GM21737 (cell line): Measurements from ENCODE around the gene C9orf78.
"Not testable (repeated sequence)": the region's sequence is repeated elsewhere in the genome, so short reads cannot be mapped to it uniquely, and the experiment has no call there.

ENCODE experiments used
- ATAC-seq: cut with Tn5 transposase; IDR thresholded peaks from one replicate; pipeline ENCODE4 v1.9.1; 2021; ENCODE audit warnings: mild to moderate bottlenecking, moderate library complexity; ENCODE audit not compliant: unreplicated experiment

C9orf78 gene

GRCh38 chr9:129813661-129814060 is 21.4 kb downstream of the C9orf78 start:
- no peak for ATAC-seq

- no peak for ATAC-seq
Measured at GRCh38 chr9:129812385-129812784, 22.7 kb downstream of the C9orf78 start.

GRCh38 chr9:129811967-129812363 is 23.1 kb downstream of the C9orf78 start:
- ATAC-seq: no peak

GRCh38 chr9:129810788-129811187 is 24.3 kb downstream of the C9orf78 start:
- no peak for ATAC-seq

- ATAC-seq: no peak
Measured at GRCh38 chr9:129810116-129810515, 25.0 kb downstream of the C9orf78 start.

GRCh38 chr9:129809346-129809745 is 25.7 kb downstream of the C9orf78 start:
- ATAC-seq: no peak

GRCh38 chr9:129806061-129806460 is 29.0 kb downstream of the C9orf78 start:
- ATAC-seq: no peak

- ATAC-seq: peak; percentile 15
Measured at GRCh38 chr9:129803676-129804060, 31.4 kb downstream of the C9orf78 start.

- ATAC-seq: peak; percentile 91
Measured at GRCh38 chr9:129802833-129803675, 32.0 kb downstream of the C9orf78 start, which contains the start of gene TOR1B. TOR1B (plus strand) TSS chr9:129803184; CDS start chr9:129803213, 29 bp downstream.

- ATAC-seq: no peak
Measured at GRCh38 chr9:129801504-129801903, 33.6 kb downstream of the C9orf78 start.

GRCh38 chr9:129798973-129799372 is 36.1 kb downstream of the C9orf78 start:
- no peak for ATAC-seq

- not testable (repeated sequence) for ATAC-seq
Measured at GRCh38 chr9:129796029-129796428, 39.0 kb downstream of the C9orf78 start.

GRCh38 chr9:129794549-129794948 is 40.5 kb downstream of the C9orf78 start:
- no peak for ATAC-seq

GRCh38 chr9:129786481-129786880 is 48.6 kb downstream of the C9orf78 start:
- no peak for ATAC-seq

GRCh38 chr9:129785866-129786265 is 49.2 kb downstream of the C9orf78 start:
- no peak for ATAC-seq

GRCh38 chr9:129784970-129785369 is 50.1 kb downstream of the C9orf78 start:
- ATAC-seq: not testable (repeated sequence)

- no peak for ATAC-seq
Measured at GRCh38 chr9:129783516-129784361, 51.3 kb downstream of the C9orf78 start.

GRCh38 chr9:129781981-129782380 is 53.1 kb downstream of the C9orf78 start:
- ATAC-seq: no peak

GRCh38 chr9:129781131-129781530 is 53.9 kb downstream of the C9orf78 start:
- ATAC-seq: no peak

GRCh38 chr9:129779560-129780190 is 55.4 kb downstream of the C9orf78 start:
- ATAC-seq: no peak

- no peak for ATAC-seq
Measured at GRCh38 chr9:129778469-129778868, 56.6 kb downstream of the C9orf78 start.
